NCI-H1092 (cell line): ENCODE results near the gene SSBP4.
"Not testable (repeated sequence)": the region's sequence is repeated elsewhere in the genome, so short reads cannot be mapped to it uniquely, and the experiment has no call there.

ENCODE experiments used
- DNase-seq: peaks from one replicate; lab custom pipeline; 2025; lab: John Stamatoyannopoulos, UW

SSBP4 gene

DNA sequence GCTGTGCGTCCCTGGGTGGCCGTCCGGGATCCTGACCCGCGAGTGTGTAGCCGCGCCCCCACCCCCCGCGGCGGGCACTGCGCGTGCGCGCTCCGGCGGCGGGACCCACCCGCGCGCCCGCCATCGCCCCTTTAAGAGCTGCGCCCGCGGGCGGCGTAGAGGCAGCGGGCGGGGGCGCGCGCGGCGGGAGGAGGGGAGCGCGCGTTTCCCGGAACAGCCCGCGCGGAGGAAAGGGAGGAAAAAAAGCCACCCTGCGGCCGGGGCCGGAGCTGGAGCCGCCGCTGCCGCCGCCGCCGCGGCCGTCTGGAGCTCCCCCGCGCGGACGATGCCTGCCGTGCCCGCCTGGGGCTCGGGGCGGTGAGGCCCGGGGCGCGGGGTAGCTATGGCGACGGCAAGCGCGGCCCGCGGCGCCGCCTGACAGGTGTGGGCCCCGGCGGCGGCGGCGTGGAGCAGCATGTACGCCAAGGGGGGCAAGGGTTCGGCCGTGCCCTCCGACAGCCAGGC lies at the start of gene SSBP4:
SSBP4 (plus strand) TSS at position 204 of the 504 bp plus-strand sequence; CDS start at position 455, 251 bp downstream.
- DNase-seq: peak; percentile 76

DNA sequence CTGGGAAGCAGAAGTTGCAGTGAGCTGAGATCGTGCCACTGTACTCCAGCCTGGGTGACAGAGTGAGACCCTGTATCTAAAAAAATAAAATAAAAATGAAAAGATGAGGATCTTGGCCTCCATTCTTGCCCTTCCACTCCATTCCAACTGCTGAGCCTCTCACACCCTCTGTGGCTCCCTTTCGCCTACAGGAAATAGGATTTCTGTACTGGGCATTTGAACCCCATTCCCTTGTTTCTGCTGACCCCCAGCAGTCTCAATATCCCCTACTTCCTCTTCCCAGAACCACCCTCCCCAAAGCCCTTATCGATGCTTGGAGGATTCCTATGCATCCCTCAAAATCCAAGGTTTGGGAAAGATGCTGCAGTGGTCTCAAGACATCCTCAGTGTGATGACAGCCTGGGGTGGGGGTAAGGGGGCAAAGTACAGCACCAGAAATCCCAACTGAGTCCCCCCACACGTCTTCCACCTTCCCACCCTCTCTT lies 45.7 kb upstream of the SSBP4 start:
- no peak for DNase-seq

- no peak for DNase-seq
Measured at GRCh38 chr19:18373892-18374629, 45.1 kb upstream of the SSBP4 start.

DNA sequence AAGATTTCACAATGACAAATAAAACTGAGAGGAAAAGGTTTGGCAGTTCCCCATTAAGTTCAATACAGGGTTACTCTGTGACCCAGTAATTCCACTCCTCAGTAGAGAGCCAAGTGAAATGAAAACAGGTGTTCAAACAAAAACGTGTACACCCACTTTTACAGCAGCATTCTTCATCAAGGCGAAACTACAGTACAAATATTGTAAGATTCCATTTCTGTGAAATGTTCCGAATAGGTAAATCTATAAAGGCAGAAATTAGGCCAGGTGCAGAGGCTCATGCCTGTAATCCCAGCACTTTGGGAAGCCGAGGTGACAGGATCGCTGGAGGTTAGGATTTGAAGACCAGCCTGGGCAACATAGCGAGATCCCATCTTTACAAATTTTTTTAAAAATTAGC lies 42.2 kb upstream of the SSBP4 start:
- no peak for DNase-seq

DNA sequence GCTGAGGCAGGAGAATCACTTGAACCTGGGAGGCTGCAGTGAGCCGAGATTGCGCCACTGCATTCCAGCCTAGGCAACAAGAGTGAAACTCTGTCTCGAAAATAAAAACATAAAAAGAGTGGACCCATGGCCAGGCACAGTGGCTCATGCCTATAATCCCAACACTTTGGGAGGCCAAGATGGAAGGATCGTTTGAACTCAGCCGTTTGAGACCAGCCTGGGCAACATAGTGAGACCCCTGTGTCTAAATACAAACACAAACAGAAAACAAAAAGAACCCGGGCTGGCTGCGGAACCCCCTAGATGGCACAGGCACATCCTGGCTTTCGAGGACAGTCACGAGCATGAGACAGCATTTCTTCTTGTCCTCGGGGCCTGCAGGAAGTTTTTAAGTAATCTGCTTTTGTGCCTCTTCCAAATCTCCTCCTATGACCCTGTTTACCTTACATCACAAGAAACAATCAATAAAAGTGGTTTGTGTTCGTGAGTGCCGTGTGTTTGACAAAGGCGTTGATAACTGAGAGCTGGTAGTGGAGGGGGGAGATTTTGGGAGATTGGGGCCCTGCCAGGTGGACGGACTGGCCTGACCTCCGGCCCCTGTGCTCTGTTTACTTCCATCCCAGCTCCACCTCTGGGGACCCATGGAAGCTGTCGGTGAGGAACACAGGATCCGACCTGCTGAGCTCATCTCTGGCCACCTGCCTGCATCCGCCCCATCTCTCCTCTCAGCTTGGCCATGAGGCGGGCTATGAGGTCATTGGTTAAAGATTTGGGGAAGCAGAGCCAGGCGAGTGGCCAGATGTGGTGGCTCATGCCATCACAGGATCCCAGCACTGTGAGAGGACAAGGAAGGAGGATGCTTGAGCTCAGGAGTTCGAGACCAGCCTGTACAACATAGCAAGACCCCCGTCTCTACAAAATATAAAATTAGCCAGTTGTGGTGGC lies 39.1 kb upstream of the SSBP4 start:
- DNase-seq: no peak

- DNase-seq: no peak
Measured at GRCh38 chr19:18380843-18381242, 38.4 kb upstream of the SSBP4 start.

DNA sequence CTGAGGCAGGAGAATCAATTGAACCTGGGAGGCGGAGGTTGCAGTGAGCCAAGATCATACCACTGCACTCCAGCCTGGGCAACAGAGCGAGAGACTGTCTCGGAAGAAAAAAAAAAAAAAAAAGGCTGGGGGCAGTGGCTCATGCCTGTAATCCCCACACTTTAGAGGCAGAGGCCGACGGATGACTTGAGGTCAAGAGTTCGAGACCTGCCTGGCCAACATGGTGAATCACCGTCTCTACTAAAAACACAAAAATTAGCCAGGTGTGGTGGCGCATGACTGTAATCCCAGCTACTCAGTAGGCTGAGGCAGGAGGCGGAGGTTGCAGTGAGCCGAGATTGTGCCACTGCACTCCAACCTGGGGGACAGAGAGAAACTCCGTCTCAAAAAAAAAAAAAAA lies 35.6 kb upstream of the SSBP4 start:
- not testable (repeated sequence) for DNase-seq

DNA sequence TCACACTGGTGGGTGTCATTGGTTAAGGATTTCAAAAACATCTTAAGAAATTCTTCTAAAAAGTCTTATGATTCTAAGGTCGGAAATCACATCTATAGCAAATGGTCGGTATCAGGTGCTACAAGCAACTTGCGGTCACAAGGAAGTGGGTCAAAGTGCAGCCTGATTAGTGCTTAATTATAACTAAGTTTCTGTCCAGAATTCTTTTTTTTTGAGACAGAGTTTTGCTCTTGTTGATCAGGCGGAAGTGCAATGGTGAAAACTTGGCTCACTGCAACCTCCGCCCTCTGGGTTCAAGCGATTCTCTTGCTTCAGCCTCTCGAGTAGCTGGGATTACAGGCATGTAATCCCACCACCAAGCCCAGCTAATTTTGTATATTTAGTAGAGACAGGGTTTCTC lies 34.4 kb upstream of the SSBP4 start:
- no peak for DNase-seq

- DNase-seq: no peak
Measured at GRCh38 chr19:18385359-18385674, 33.9 kb upstream of the SSBP4 start.

DNA sequence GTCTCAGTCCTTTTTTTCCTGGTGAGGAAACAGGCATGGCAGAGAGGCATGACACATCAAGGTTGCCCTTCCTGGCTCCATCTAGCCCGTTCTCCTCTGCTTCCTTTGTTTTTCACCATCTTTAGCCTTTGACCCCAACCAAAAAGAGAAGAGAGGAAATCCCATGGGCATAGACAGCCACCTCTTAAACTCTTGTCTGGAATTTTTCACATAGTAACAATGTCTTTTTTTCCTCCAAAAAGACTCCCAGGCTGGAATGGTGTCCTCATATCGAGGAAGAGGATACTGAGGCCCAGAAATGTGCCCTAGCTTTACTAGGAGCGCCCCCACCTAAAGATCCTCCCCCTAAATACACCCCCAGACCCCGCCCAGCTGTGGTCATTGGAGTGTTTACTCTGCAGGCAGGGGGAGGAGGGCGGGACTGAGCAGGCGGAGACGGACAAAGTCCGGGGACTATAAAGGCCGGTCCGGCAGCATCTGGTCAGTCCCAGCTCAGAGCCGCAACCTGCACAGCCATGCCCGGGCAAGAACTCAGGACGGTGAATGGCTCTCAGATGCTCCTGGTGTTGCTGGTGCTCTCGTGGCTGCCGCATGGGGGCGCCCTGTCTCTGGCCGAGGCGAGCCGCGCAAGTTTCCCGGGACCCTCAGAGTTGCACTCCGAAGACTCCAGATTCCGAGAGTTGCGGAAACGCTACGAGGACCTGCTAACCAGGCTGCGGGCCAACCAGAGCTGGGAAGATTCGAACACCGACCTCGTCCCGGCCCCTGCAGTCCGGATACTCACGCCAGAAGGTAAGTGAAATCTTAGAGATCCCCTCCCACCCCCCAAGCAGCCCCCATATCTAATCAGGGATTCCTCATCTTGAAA lies 33.3 kb upstream of the SSBP4 start, which contains the start of gene GDF15:
GDF15 (plus strand) TSS at position 484 of the 868 bp plus-strand sequence; CDS start at position 516, 32 bp downstream.
- DNase-seq: no peak

- no peak for DNase-seq
Measured at GRCh38 chr19:18386543-18387271, 32.5 kb upstream of the SSBP4 start.

- peak; percentile 70 for DNase-seq
Measured at GRCh38 chr19:18388100-18388959, 30.9 kb upstream of the SSBP4 start.

DNA sequence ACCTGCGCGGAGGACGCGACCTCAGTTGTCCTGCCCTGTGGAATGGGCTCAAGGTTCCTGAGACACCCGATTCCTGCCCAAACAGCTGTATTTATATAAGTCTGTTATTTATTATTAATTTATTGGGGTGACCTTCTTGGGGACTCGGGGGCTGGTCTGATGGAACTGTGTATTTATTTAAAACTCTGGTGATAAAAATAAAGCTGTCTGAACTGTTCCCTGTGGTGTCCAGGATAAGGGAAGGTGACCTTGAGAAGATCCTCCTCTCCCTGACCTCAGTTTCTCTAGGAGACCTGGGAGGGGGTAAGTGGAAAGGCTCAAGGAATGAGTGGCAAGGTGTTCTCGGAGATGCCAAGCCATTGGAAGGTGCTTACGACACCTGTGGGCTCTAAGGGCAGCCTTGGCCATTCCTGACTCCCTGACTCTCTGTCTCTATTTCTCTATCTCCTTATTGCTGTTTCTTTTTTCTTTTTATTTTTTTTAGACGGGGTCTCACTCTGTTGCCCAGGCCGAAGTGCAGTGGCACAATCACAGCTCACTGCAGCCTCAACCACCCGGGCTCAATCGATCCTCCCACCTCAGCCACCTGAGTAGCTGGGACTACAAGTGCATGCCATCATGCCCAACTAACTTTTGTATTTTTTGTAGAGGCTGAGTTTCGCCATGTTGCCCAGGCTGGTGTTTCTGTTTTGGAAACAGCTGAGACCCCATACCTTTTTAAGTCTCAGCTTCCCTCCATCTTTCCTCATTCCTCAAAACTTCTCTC lies 30.1 kb upstream of the SSBP4 start:
- DNase-seq: no peak

GRCh38 chr19:18389726-18390064 lies 29.5 kb upstream of the SSBP4 start:
- DNase-seq: no peak

GRCh38 chr19:18390065-18390907 lies 28.9 kb upstream of the SSBP4 start:
- DNase-seq: no peak

DNA sequence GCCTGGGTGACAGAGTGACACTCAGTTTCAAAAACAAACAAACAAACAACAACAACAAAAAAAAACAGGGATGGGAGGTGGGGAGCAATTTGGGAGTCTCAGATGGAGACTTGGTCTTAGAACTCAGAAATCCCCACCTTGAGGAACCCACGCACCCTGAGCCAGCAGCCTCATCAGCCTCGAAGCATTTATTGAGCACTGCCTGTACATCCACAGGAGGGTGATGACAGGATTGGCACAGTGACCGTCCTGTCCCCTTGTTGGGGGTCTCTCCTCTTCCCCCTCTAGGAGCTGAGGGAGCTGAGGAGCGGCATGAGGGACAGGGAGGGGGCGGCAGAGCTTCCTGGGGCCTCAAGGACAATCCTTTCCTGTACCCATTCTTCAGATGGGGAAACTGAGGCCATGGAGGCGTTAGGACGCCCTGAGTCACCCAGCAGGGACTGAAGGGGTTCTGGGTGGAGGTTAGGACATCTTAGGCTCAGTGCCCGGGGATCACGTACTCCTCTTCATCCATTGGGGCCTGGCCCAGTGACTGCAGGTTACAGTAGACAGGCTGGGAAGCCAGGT lies 27.6 kb upstream of the SSBP4 start:
- no peak for DNase-seq

DNA sequence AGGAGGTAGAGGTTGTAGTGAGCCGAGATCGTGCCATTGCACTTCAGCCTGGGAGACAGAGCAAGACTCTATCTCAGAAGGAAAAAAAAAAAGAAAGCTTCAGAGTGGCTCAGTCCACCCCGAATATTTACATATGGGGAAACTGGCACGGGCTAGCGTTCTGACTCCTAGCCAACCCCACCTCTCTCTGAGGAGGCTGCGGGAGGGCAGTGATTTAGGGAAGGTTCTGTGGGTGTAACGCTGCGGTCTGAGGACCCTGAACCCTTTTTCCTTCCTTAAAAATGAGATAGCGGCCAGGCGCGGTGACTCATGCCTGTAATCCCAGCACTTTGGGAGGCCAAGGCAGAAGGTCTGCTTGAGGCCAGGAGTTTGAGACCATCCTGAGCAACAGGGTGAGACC lies 26.8 kb upstream of the SSBP4 start:
- no peak for DNase-seq

DNA sequence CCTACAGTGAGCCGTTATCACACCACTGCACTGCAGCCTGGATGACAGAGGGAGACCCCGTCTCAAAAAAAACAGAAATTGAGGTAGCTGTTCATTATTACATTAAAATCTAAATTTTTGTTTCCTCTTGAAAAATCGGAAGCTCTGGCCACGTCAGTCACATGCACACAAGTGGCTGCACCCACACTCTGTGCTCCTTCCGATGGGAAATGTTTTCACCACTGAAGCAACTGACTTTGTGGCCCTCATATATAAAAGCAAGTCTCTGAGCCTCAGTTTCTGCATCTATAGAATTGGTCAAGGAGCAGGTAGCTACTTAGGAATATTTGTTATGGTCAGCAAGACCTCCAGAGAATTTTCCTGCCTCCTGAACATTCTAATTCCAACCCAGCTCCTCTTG lies 26.3 kb upstream of the SSBP4 start:
- no peak for DNase-seq
